Nephron (organoid): ENCODE measurements around the gene ACTR6.

ENCODE experiments used
- H3K27ac Mint-ChIP-seq, 3 experiments: 2 replicates each; pipeline ENCODE4 v1.8.0; 2020; ENCODE audit warnings: mixed read lengths in 3 of 3, mild to moderate bottlenecking in 2 of 3, moderate library complexity in 1 of 3
- H3K27me3 Mint-ChIP-seq: 2 replicates; pipeline ENCODE4 v1.8.0; 2021; ENCODE audit warnings: low read depth, mild to moderate bottlenecking, moderate library complexity, mixed read lengths
- H3K36me3 Mint-ChIP-seq: 2 replicates; pipeline ENCODE4 v1.8.0; 2020; ENCODE audit warnings: low read depth, mixed read lengths
- H3K4me1 Mint-ChIP-seq: 2 replicates; pipeline ENCODE4 v1.8.0; 2020; ENCODE audit warnings: mixed read lengths
- H3K4me3 Mint-ChIP-seq, 3 experiments: 2 replicates each; pipeline ENCODE4 v1.8.0; 2020; ENCODE audit warnings: mild to moderate bottlenecking in 3 of 3, mixed read lengths in 3 of 3, moderate library complexity in 2 of 3
- H3K9me3 Mint-ChIP-seq: 2 replicates; pipeline ENCODE4 v1.8.0; 2020; ENCODE audit warnings: mixed read lengths
- CTCF ChIP-seq, 3 experiments: fragments of 200-600 bp; sonication (generic); IDR thresholded peaks; one replicate each; pipeline ENCODE4 v1.5.0; 2021; ENCODE audit warnings: antibody characterized with exemption in 3 of 3; ENCODE audit not compliant: unreplicated experiment in 3 of 3

The ACTR6 gene

GRCh38 chr12:100208834-100209233 is 8.2 kb downstream of the ACTR6 start:
- H3K36me3 Mint-ChIP-seq: peaks cover 34% of the 10 kb centered on the region

GRCh38 chr12:100211698-100212097 is 11.1 kb downstream of the ACTR6 start:
- Mint-ChIP-seq H3K27ac (no peak overlapping the region), H3K36me3 (peaks cover 54% of the 10 kb centered on the region), H3K9me3 (no peaks in the 10 kb centered on the region), H3K27me3 (no peaks in the 10 kb centered on the region), H3K4me1 (no peaks in the 10 kb centered on the region), H3K4me3 (no peak overlapping the region)
- no peak for TF ChIP-seq CTCF (IDR thresholded peaks at IDR 0.05; ENCODE audit: unreplicated experiment in 3 of 3)

More at GRCh38 chr12:100208834-100209233, 8.2 kb downstream of the ACTR6 start:
- TF ChIP-seq CTCF (IDR thresholded peaks at IDR 0.05; ENCODE audit: unreplicated experiment in 3 of 3): no peak
- no peaks in the 10 kb centered on the region for H3K9me3 Mint-ChIP-seq
- no peak overlapping the region for H3K27ac Mint-ChIP-seq
- H3K4me3 Mint-ChIP-seq: no peak overlapping the region
- H3K4me1 Mint-ChIP-seq: no peaks in the 10 kb centered on the region
- no peaks in the 10 kb centered on the region for H3K27me3 Mint-ChIP-seq

- TF ChIP-seq CTCF (IDR thresholded peaks at IDR 0.05; ENCODE audit: unreplicated experiment in 3 of 3): no peak
- Mint-ChIP-seq H3K36me3 (peaks cover 52% of the 10 kb centered on the region), H3K4me3 (no peak overlapping the region), H3K27me3 (no peaks in the 10 kb centered on the region), H3K9me3 (no peaks in the 10 kb centered on the region), H3K4me1 (no peaks in the 10 kb centered on the region), H3K27ac (no peak overlapping the region)
Measured at GRCh38 chr12:100213016-100213891, 12.6 kb downstream of the ACTR6 start.

GRCh38 chr12:100214518-100214917 is 13.9 kb downstream of the ACTR6 start:
- no peaks in the 10 kb centered on the region for H3K4me1 Mint-ChIP-seq
- H3K4me3 Mint-ChIP-seq: no peak overlapping the region
- TF ChIP-seq CTCF (IDR thresholded peaks at IDR 0.05; ENCODE audit: unreplicated experiment in 3 of 3): no peak
- peaks cover 44% of the 10 kb centered on the region for H3K36me3 Mint-ChIP-seq
- no peaks in the 10 kb centered on the region for H3K27me3 Mint-ChIP-seq
- H3K27ac Mint-ChIP-seq: no peak overlapping the region
- no peaks in the 10 kb centered on the region for H3K9me3 Mint-ChIP-seq

- H3K9me3 Mint-ChIP-seq: no peaks in the 10 kb centered on the region
- H3K36me3 Mint-ChIP-seq: peaks cover 43% of the 10 kb centered on the region
- no peaks in the 10 kb centered on the region for H3K27me3 Mint-ChIP-seq
- no peaks in the 10 kb centered on the region for H3K4me1 Mint-ChIP-seq
- H3K27ac Mint-ChIP-seq: no peak overlapping the region
- no peak overlapping the region for H3K4me3 Mint-ChIP-seq
- TF ChIP-seq CTCF (IDR thresholded peaks at IDR 0.05; ENCODE audit: unreplicated experiment in 3 of 3): no peak
Measured at GRCh38 chr12:100215209-100215608, 14.6 kb downstream of the ACTR6 start.

- Mint-ChIP-seq H3K4me3 (no peak overlapping the region), H3K4me1 (no peaks in the 10 kb centered on the region), H3K27me3 (no peaks in the 10 kb centered on the region), H3K9me3 (no peaks in the 10 kb centered on the region), H3K36me3 (peaks cover 43% of the 10 kb centered on the region), H3K27ac (no peak overlapping the region)
- no peak for TF ChIP-seq CTCF (IDR thresholded peaks at IDR 0.05; ENCODE audit: unreplicated experiment in 3 of 3)
Measured at GRCh38 chr12:100216337-100216736, 15.7 kb downstream of the ACTR6 start.
